Iris pigment epithelial cell (primary cell): ENCODE measurements around the gene C9orf72.
"Not testable (repeated sequence)": the region's sequence is repeated elsewhere in the genome, so short reads cannot be mapped to it uniquely, and the experiment has no call there.

Source experiments
- DNase-seq: peaks from one replicate; pipeline ENCODE4 v3.0.0-alpha.2; 2011; ENCODE audit warnings: low read depth

The C9orf72 gene

GRCh38 chr9:27511771-27512170 lies 61.5 kb downstream of the C9orf72 start:
- no peak for DNase-seq

- DNase-seq, result no peak
These were observed 62.5 kb downstream of the C9orf72 start for GRCh38 chr9:27510780-27511179.

GRCh38 chr9:27506981-27507380 lies 66.3 kb downstream of the C9orf72 start:
- no peak for DNase-seq

- DNase-seq, result no peak
These were observed 67.5 kb downstream of the C9orf72 start for GRCh38 chr9:27505744-27506161.

- no peak for DNase-seq
These were observed 69.0 kb downstream of the C9orf72 start for GRCh38 chr9:27504259-27504658.

GRCh38 chr9:27503623-27504022 lies 69.7 kb downstream of the C9orf72 start:
- no peak for DNase-seq

- not testable (repeated sequence) for DNase-seq
These were observed 72.4 kb downstream of the C9orf72 start for GRCh38 chr9:27500902-27501301.

GRCh38 chr9:27499451-27499850 lies 73.8 kb downstream of the C9orf72 start:
- peak; percentile 52 for DNase-seq

GRCh38 chr9:27497883-27498417 lies 75.3 kb downstream of the C9orf72 start:
- DNase-seq, result no peak
